ENCODE data around the gene CCNY. TPM values are rescaled to one million over a fixed set of nuclear protein-coding genes. Genes with fewer than 3 reads are reported as not detected.
A peak's percentile ranks its signal among the peaks of the same experiment; 100 is the strongest.

The CCNY gene
- total and polyA plus RNA-seq, 2 of the 13 experiments (the other 11 are each of a cell fraction or from before 2014, with no cell fraction given) = 48.2 to 54.7 TPM

GRCh38 chr10:35495521-35496119 is 159.3 kb downstream of the CCNY start (continued):
- TF ChIP-seq ZNF407 (CRISPR knock-in tag; IDR thresholded peaks at IDR 0.05; ENCODE audit: not compliant biosample characterization) (no peak), TEAD3 (CRISPR knock-in tag; optimal IDR thresholded peaks at IDR 0.05; ENCODE audit: borderline replicate concordance) (peak; percentile 31), TCF7 (IDR thresholded peaks at IDR 0.05; ENCODE audit: low read depth) (0 out of 2 replicates have a peak, but pooled peaks have one; percentile 22), BCL6 (CRISPR knock-in tag; IDR thresholded peaks at IDR 0.05) (0 out of 2 replicates have a peak, but pooled peaks have one; percentile 16), ZFX (CRISPR knock-in tag; IDR thresholded peaks at IDR 0.05; ENCODE audit: low read depth) (0 out of 2 replicates have a peak, but pooled peaks have one; percentile 25), MIXL1 (CRISPR knock-in tag; IDR thresholded peaks at IDR 0.05) (0 out of 2 replicates have a peak, but pooled peaks have one; percentile 23), HOMEZ (CRISPR knock-in tag; IDR thresholded peaks at IDR 0.05; ENCODE audit: low read depth) (peak; percentile 54; the same call in 1 of the 2 replicates), ZNF687 (CRISPR knock-in tag; IDR thresholded peaks at IDR 0.05) (peak; percentile 61), PPARG (CRISPR knock-in tag; conservative IDR thresholded peaks at IDR 0.05) (0 out of 2 replicates have a peak, but pooled peaks have one; percentile 11), MED1 (CRISPR knock-in tag; IDR thresholded peaks at IDR 0.05) (peak; percentile 56)

Data from HepG2 (cell line).